ENCODE data around the gene LCN1.
A peak's percentile ranks its signal among the peaks of the same experiment; 100 is the strongest.

Gene LCN1

DNA sequence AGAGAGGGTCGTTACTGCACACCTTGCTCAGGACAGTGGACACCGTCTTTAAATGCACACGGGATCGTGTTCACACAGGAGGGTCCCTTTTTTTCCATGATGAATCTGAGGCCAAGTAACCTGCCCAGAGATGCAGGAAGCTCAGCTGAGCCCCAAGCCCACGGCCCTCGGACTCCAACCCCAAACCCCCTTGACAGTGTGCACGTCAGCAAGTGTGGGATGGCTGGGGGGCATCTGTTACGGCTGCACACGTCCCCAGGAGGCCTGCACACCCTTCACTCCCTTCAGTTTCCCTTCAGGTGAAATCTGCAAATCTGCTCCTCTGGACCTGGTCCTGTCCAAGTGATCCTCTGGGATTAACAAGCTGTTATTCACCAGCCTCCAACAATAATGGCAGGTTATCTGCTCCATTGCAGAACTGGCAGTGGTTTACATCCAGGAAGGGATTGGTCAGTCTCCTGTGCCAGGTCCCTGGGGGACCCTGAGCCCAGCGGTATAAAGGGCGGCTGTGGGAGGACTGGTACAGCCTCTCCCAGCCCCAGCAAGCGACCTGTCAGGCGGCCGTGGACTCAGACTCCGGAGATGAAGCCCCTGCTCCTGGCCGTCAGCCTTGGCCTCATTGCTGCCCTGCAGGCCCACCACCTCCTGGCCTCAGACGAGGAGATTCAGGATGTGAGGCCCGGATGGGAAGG, at the start of gene LCN1:
LCN1 (plus strand) TSS at position 525 of the 692 bp plus-strand sequence; CDS start at position 583, 58 bp downstream.
- DNase-seq, result no peak

DNA sequence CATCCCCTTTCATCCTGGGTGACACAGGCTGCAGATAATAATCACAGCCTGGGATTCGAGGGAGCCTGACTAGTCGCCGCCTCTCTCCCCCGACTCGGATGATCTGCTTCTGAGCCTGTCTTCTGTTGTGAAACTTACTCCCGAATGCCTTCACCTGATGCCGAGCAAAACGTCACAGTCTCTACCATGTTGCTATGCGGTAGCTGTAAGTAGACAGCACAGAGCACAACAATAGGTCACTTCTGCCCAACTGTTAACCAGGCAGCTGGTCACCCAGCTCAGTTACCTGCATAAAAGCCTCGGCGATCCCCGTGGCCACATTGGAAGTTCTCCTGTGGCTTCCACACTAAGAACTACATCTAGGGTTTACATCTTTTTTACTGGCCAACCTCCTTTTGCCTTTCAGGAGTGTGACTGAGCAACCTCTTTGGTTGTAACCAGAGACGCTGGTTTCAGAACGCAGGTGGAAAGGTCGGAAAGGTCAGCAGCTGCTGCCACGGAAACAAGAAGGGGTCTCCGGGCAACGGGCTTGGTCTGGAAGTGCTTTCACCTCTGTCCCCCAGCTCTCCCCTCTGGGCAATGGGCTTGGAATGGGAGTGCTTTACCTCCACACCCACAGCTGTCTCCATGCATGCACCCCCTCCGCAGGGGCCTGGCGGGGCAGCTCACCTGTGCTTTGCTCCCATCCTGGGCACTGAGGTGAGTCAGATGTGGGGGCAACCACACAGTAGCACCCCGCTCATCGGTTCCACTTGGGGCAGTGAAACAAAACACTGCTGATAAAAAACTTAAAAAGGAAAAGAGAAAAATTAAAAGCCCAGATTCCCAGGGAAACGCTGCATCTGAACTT, 49.2 kb upstream of the LCN1 start:
- no peak for DNase-seq

- DNase-seq, result no peak
Observed at GRCh38 chr9:135473972-135474543, 47.2 kb upstream of the LCN1 start.

GRCh38 chr9:135474915-135475314, 46.3 kb upstream of the LCN1 start:
- peak; percentile 29 for DNase-seq

DNA sequence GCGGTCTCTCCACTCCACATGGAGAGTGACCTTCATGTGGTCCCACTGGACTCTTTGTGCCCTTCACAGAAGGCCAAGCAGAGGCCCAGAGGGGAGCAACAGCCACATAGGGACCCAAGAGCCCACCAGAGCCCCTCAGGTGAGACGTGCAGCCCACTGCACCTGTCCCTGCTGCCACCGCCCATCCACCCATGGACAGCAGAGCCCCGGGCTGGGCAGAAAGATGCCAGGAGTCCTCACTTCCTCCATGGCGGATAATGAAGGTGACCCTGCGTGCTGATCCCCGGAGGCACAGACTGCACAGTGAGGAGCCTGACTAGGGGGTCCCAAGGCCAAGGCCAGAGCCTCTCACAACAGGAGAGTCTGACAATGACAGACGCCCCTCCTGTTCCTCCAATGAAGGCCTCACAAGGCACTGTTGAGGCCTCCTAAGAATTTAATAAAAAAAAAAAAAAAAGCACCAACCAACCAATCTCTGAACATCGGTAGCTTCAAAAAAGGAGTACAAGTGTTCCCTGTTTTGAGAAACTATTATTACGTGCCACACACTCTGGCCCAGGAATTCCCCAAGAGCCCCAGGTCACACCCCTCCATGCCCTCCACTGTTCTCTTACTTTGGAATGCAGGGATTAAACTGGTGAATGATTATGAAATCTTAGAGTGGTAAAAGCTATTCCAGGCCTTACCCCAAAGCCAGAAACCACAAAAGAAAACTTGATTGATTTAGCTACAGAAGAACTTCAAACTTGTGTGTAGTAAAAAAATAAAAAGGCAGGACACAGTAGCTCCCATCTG, 44.5 kb upstream of the LCN1 start:
- DNase-seq, result no peak

GRCh38 chr9:135478191-135478590, 43.0 kb upstream of the LCN1 start:
- DNase-seq, result no peak

- peak; percentile 18 for DNase-seq
Observed at GRCh38 chr9:135478829-135479468, 42.3 kb upstream of the LCN1 start.

DNA sequence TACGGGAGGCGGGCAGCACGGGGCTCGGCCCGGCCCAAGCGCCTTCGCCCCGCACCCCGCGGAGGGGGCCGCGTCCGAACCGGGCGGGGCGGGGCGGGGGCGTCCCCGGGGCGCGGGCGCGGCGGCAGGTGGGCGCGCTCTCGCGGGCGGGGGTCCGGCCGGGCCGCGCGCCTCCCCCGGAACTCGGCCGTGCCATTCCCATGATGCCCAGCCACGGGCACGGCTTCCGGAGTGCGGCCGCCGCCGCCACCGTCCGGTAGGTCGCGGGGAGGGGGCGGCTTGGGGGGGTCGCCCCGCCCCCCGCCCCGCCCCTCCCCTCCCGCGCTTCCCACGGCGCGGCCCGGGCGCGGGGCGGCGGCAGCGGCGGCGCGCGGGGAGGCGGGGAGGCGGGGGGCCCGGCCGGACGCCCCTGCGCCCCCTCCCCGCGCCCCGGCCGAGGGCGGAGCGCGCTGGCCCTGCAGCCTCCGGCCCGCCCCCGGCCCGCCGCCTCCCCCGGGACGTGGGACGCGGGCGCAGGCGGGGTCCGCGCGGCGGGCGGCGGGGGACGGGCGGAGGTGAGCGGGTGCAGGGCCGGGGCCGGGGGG, 41.7 kb upstream of the LCN1 start, which contains the start of gene PPP1R26:
PPP1R26 (plus strand) TSS at position 314 of the 584 bp plus-strand sequence. CDS start 4,729 bp downstream, outside the sequence.
- no peak for DNase-seq

GRCh38 chr9:135480071-135480939, 40.9 kb upstream of the LCN1 start:
- DNase-seq, result no peak

DNA sequence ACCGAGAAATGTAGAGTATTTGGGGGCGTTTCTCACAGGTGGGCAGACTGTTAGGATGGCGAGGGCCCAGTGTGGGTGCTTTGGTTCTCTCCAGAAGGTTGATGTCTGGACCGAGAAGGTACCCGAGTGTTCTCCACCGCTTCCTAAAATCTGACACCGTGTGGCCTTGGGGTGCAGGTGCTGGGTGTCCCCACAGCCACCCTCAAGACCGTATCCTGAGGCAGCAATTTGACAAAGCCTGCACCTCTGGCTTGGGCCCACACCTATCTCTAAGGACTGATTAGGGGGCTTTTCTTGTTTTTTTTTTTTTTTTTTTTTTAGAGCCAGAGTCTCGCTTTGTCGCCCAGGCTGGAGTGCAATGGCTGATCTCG, 40.3 kb upstream of the LCN1 start:
- no peak for DNase-seq

- no peak for DNase-seq
Observed at GRCh38 chr9:135482015-135482754, 39.1 kb upstream of the LCN1 start.

GRCh38 chr9:135484460-135485277, 36.6 kb upstream of the LCN1 start:
- no peak for DNase-seq

DNA sequence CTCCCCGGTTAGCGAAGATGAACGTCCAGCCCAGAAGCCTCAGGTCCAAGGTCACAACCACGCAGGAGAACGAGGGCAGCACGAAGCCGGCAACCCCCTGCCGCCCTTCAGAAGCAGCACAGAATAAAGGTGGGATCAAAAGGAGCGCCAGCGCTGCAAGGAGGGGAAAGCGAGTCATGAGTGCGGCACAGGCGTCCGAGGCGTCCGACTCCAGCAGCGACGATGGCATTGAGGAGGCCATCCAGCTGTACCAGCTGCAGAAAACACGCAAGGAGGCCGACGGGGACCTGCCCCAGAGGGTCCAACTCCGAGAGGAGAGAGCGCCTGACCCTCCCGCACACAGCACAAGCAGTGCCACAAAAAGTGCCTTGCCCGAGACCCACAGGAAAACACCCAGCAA, 35.9 kb upstream of the LCN1 start:
- no peak for DNase-seq

DNA sequence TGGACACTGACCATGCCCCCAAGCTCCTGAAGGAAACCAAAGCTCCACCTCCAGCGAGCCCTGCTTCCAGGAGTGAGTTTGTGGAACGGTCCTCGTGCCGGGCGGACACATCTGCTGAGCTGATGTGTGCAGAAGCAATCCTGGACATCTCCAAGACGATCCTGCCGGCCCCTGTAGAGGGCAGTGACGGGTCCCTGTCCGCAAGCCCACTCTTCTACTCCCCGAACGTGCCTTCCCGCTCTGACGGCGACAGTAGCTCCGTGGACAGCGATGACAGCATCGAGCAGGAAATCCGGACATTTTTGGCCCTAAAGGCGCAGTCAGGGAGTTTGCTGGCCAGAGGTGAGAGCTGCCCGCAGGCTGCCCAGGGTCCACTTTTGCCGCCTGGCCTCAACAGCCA, 35.4 kb upstream of the LCN1 start:
- no peak for DNase-seq

DNA sequence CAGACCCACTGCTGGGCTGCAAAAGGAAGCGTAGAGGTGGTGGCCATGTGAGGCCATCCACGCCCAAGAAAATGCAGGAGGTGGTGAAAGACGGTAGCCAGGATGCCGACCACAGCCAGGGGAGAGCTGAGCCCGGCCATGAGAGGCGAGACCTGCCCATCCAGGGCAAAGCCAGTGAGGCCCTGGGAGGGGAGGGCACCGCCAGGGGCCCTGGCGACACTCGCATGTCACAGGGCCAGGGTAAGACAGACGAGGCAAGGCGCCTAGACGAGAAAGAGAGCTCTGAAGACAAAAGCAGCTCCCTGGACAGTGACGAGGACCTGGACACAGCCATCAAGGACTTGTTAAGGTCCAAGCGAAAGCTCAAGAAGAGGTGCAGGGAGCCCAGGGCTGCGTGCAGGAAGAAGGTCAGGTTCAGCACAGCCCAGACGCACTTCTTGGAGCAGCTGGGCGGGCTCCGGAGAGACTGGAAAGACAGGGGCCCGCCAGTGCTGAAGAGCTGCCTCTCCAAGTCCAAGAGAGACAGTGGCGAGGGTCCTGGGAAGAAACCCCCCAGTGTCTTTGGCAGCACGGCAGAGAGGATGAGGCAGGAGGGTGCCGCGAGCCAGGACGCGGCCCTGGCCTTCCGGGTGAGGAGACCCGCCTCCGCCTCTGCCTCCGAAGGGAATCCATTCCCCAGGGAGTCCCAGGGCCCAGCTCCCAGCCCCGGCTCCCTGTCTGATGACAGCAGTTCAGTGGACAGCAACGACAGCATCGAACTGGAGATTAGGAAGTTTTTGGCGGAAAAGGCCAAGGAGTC, 34.8 kb upstream of the LCN1 start:
- DNase-seq, result no peak

DNA sequence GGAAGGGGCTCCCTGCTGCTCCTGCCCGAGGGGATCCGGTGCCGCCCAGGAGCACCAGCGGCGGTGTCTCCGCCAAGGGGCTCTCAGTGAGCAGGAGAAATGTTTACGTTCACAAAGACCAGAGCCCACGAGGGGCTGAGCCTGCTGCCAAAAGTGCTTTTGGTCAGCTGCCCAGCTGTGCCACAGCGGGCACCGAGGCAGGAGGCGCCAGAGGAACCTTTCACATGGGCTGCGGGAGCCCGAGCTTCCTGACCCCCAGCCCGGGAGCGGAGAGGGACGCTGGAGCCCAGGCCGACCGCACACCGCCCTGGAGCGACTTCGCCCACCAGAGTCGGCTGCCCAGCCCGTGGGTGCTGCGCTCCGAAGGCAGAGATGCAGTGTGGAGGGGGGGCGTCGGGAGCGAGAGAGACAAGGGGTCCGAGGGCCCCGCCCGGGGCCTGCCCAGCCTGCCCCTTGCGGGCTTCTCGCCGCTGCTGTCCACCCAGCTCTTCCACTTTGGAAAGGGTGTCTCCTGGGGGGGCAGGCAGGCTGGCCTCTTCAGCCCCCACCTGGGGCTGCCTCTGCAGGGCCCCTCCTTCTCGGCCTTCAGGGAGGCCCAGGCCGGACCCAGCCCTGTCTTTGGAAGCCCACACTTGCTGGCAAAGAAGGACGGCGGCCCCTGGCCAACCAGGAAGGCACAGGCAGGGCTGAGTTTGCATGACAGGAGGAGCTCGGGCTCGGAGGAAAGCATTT, 33.8 kb upstream of the LCN1 start:
- DNase-seq, result no peak

DNA sequence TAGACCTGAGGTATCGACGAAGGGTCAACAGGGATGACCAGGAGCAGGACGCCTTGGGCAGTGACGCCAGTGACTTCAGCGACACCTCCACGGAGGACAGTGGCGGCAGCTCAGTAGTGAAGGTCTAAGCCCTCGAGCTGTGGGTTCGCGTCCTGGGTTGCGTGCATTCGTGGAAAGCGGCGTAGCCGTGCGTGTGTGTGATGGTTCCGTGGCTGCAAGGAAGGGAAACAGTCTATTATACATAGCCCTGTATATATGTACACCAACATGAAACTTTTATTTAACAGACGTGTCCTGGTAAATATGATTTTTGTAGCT, 33.3 kb upstream of the LCN1 start:
- DNase-seq, result no peak

DNA sequence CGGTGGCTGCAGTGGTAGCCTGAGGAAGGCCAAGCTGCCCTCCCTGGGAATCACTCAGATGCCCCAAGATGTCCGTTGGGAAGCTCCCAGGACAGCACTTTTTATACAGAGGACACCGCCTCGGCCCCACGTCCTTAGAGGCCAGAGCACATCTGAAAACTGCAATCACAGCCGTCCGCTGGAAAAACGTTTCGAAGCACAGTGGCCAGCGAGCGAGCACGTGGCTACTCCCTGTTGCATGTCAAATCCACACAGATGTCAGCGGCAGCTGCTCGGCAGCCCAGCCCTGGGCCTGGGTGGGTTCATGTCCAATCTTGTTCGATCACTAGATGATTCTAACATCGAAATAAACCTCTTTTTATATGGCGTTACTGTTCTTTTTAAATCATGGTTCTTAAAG, 32.7 kb upstream of the LCN1 start:
- DNase-seq, result no peak

Data from CD4-positive, alpha-beta T cell treated with Interleukin-6 for 4 hours (primary cell).